ENCODE results near the gene PYGB.

The PYGB gene

GRCh38 chr20:25281541-25281991, 33.7 kb downstream of the PYGB start:
- Histone ChIP-seq H3K9me3 (ENCODE audit: insufficient read depth, low read depth, low read length) (no peaks in the 10 kb centered on the region), H3K27ac (ENCODE audit: low read depth, low read length) (no peak overlapping the region), H3K4me1 (ENCODE audit: insufficient read depth, low read length) (no peaks in the 10 kb centered on the region), H3K4me3 (ENCODE audit: low read length) (no peak overlapping the region), H3K27me3 (ENCODE audit: insufficient read depth, low read length) (no peaks in the 10 kb centered on the region), H3K9ac (ENCODE audit: low read depth, low read length) (no peak overlapping the region), H3K36me3 (ENCODE audit: insufficient read depth, low read length) (peaks cover 85% of the 10 kb centered on the region)
- 94% methylated on average over 21 of the region's 21 CpGs for WGBS

DNA sequence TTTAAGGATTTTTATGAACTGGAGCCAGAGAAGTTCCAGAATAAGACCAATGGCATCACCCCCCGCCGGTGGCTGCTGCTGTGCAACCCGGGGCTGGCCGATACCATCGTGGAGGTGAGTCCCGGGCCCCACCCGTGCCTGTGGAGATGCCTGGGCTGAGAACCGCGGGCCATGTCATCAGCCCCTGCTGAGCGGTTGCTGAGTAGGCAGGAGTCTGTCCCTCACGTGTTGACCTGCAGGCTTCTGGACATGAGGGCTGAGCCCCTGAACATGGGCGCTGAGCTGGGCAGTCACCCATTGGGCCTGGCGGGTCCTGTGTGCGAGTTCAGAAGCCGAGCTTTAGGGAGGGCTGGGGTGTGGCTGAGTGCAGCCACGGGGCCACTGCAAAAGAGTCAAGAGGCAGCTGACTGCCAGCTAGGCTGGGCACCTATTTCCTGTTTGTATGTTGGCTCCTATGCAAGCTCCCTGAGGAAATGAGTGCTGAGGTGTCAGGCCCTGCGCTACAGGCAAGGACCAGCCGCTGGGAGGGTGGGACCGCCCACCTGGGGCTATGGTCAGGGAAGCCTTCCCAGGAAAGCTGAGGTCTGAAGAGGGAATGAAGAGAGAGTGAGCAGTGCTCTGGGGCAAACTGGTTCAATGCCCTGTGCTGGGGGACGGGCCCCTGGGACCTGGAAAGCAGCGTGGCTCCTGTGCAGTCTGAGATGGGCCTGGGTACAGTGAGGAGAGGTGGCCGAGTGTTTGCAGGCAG, 34.3 kb downstream of the PYGB start:
- H3K4me1 ChIP-seq (ENCODE audit: insufficient read depth, low read length), result no peaks in the 10 kb centered on the region
- peaks cover 85% of the 10 kb centered on the region for H3K36me3 ChIP-seq (ENCODE audit: insufficient read depth, low read length)
- H3K9ac ChIP-seq (ENCODE audit: low read depth, low read length), result no peak overlapping the region
- no peak overlapping the region for H3K27ac ChIP-seq (ENCODE audit: low read depth, low read length)
- H3K9me3 ChIP-seq (ENCODE audit: insufficient read depth, low read depth, low read length), result no peaks in the 10 kb centered on the region
- H3K27me3 ChIP-seq (ENCODE audit: insufficient read depth, low read length), result no peaks in the 10 kb centered on the region
- H3K4me3 ChIP-seq (ENCODE audit: low read length), result no peak overlapping the region
- 92% methylated on average over 22 of the region's 22 CpGs for WGBS

- Histone ChIP-seq H3K4me1 (ENCODE audit: insufficient read depth, low read length) (no peaks in the 10 kb centered on the region), H3K36me3 (ENCODE audit: insufficient read depth, low read length) (peaks cover 85% of the 10 kb centered on the region), H3K9ac (ENCODE audit: low read depth, low read length) (no peak overlapping the region), H3K27ac (ENCODE audit: low read depth, low read length) (no peak overlapping the region), H3K4me3 (ENCODE audit: low read length) (no peak overlapping the region), H3K27me3 (ENCODE audit: insufficient read depth, low read length) (no peaks in the 10 kb centered on the region), H3K9me3 (ENCODE audit: insufficient read depth, low read depth, low read length) (no peaks in the 10 kb centered on the region)
- WGBS, result 92% methylated on average over 11 of the region's 11 CpGs
Observed at GRCh38 chr20:25282796-25283195, 34.9 kb downstream of the PYGB start.

GRCh38 chr20:25283221-25283951, 35.5 kb downstream of the PYGB start:
- H3K9ac ChIP-seq (ENCODE audit: low read depth, low read length), result no peak overlapping the region
- H3K4me3 ChIP-seq (ENCODE audit: low read length), result no peak overlapping the region
- no peaks in the 10 kb centered on the region for H3K4me1 ChIP-seq (ENCODE audit: insufficient read depth, low read length)
- no peaks in the 10 kb centered on the region for H3K9me3 ChIP-seq (ENCODE audit: insufficient read depth, low read depth, low read length)
- no peak overlapping the region for H3K27ac ChIP-seq (ENCODE audit: low read depth, low read length)
- no peaks in the 10 kb centered on the region for H3K27me3 ChIP-seq (ENCODE audit: insufficient read depth, low read length)
- H3K36me3 ChIP-seq (ENCODE audit: insufficient read depth, low read length), result peaks cover 83% of the 10 kb centered on the region
- WGBS, result 95% methylated on average over 24 of the region's 24 CpGs

DNA sequence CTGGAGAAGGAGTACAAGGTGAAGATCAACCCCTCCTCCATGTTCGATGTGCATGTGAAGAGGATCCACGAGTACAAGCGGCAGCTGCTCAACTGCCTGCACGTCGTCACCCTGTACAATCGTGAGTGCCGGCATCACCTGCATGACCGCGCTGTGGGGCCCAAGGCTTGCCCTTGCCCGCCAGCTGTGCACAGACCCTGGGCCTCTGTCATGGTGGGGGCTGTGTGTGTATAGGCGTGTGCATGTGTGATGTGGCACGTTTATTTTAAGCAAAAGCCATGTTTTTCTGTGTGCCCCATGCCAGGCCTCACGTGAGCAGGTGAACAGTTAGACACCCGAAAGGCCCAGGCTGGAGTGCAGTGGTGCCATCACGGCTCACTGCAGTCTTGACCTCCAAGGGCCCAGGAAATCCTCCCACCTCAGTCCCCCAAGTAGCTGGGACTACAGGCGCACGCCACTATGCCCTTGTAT, 36.3 kb downstream of the PYGB start:
- Histone ChIP-seq H3K4me1 (ENCODE audit: insufficient read depth, low read length) (no peaks in the 10 kb centered on the region), H3K27ac (ENCODE audit: low read depth, low read length) (no peak overlapping the region), H3K9me3 (ENCODE audit: insufficient read depth, low read depth, low read length) (no peaks in the 10 kb centered on the region), H3K27me3 (ENCODE audit: insufficient read depth, low read length) (no peaks in the 10 kb centered on the region), H3K36me3 (ENCODE audit: insufficient read depth, low read length) (peaks cover 80% of the 10 kb centered on the region), H3K9ac (ENCODE audit: low read depth, low read length) (no peak overlapping the region), H3K4me3 (ENCODE audit: low read length) (no peak overlapping the region)
- WGBS, result 96% methylated on average over 17 of the region's 17 CpGs

DNA sequence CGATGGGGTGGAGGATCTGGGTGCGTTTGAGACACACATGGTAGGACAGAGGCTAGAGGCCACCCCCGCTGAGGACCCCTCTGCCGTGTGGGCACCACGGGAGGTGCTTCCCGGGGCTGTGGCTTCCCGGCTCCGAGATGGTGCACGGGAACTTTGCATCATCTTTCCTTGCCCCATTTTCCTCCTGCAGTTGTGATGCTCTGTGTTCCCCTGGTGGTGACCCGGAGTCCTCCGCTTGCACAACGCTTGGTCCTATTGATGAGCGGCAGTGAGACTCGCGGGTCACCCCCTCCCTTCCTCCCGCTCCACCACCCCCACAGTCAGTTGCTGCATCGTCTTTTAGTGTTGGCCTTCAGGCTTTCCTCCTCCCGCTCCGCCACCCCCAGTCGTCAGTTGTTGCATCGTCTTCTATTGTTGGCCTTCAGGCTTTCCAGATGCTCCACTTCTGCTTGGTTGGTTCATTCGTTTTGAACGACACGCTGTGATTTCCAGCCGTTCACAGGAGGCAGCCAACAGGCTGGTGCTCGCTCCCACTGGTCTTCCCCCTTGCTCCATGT, 37.3 kb downstream of the PYGB start:
- Histone ChIP-seq H3K4me3 (ENCODE audit: low read length) (no peak overlapping the region), H3K4me1 (ENCODE audit: insufficient read depth, low read length) (no peaks in the 10 kb centered on the region), H3K27me3 (ENCODE audit: insufficient read depth, low read length) (no peaks in the 10 kb centered on the region), H3K9me3 (ENCODE audit: insufficient read depth, low read depth, low read length) (no peaks in the 10 kb centered on the region), H3K27ac (ENCODE audit: low read depth, low read length) (no peak overlapping the region), H3K36me3 (ENCODE audit: insufficient read depth, low read length) (peaks cover 80% of the 10 kb centered on the region), H3K9ac (ENCODE audit: low read depth, low read length) (no peak overlapping the region)
- 91% methylated on average over 26 of the region's 26 CpGs for WGBS

- WGBS, result 92% methylated on average over 24 of the region's 24 CpGs
- no peaks in the 10 kb centered on the region for H3K4me1 ChIP-seq (ENCODE audit: insufficient read depth, low read length)
- no peaks in the 10 kb centered on the region for H3K9me3 ChIP-seq (ENCODE audit: insufficient read depth, low read depth, low read length)
- H3K27ac ChIP-seq (ENCODE audit: low read depth, low read length), result no peak overlapping the region
- no peak overlapping the region for H3K4me3 ChIP-seq (ENCODE audit: low read length)
- H3K36me3 ChIP-seq (ENCODE audit: insufficient read depth, low read length), result peaks cover 78% of the 10 kb centered on the region
- no peak overlapping the region for H3K9ac ChIP-seq (ENCODE audit: low read depth, low read length)
- no peaks in the 10 kb centered on the region for H3K27me3 ChIP-seq (ENCODE audit: insufficient read depth, low read length)
Observed at GRCh38 chr20:25285856-25286798, 38.2 kb downstream of the PYGB start.

DNA sequence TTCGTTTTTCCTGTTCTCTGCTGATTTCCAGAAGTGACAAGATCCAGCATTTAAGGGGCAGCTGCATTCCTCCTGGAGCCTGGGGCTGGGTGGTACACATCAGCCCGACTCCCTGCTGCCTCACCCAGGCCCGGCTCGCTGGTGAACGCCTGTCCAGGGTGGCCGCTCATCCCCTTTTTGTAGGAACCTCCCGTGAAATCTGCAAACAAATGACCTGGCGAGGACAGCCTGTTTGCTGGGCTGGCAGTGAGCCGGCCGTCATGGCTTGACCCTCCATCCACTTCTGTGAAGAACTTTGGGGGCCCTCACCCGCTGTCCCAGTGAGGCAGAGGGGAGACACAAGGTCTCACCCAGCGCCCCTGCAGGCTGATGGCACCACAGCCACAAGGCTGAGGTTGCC, 39.0 kb downstream of the PYGB start:
- H3K27ac ChIP-seq (ENCODE audit: low read depth, low read length), result no peak overlapping the region
- H3K9ac ChIP-seq (ENCODE audit: low read depth, low read length), result no peak overlapping the region
- no peaks in the 10 kb centered on the region for H3K9me3 ChIP-seq (ENCODE audit: insufficient read depth, low read depth, low read length)
- H3K36me3 ChIP-seq (ENCODE audit: insufficient read depth, low read length), result peaks cover 78% of the 10 kb centered on the region
- H3K4me3 ChIP-seq (ENCODE audit: low read length), result no peak overlapping the region
- no peaks in the 10 kb centered on the region for H3K27me3 ChIP-seq (ENCODE audit: insufficient read depth, low read length)
- WGBS, result 95% methylated on average over 12 of the region's 12 CpGs
- no peaks in the 10 kb centered on the region for H3K4me1 ChIP-seq (ENCODE audit: insufficient read depth, low read length)

- no peaks in the 10 kb centered on the region for H3K9me3 ChIP-seq (ENCODE audit: insufficient read depth, low read depth, low read length)
Observed at GRCh38 chr20:25287631-25288290, 39.9 kb downstream of the PYGB start.

More at GRCh38 chr20:25287631-25288290, 39.9 kb downstream of the PYGB start:
- H3K27ac ChIP-seq (ENCODE audit: low read depth, low read length), result no peak overlapping the region
- H3K36me3 ChIP-seq (ENCODE audit: insufficient read depth, low read length), result peaks cover 77% of the 10 kb centered on the region
- 96% methylated on average over 16 of the region's 16 CpGs for WGBS
- H3K4me1 ChIP-seq (ENCODE audit: insufficient read depth, low read length), result no peaks in the 10 kb centered on the region
- no peaks in the 10 kb centered on the region for H3K27me3 ChIP-seq (ENCODE audit: insufficient read depth, low read length)
- H3K4me3 ChIP-seq (ENCODE audit: low read length), result no peak overlapping the region
- no peak overlapping the region for H3K9ac ChIP-seq (ENCODE audit: low read depth, low read length)
